Measurements from ENCODE around the gene SNN. TPM values are rescaled to one million over a fixed set of nuclear protein-coding genes. Genes with fewer than 3 reads are reported as not detected.

SNN gene
- polyA plus RNA-seq, 1 experiment, result 18.9 TPM

DNA sequence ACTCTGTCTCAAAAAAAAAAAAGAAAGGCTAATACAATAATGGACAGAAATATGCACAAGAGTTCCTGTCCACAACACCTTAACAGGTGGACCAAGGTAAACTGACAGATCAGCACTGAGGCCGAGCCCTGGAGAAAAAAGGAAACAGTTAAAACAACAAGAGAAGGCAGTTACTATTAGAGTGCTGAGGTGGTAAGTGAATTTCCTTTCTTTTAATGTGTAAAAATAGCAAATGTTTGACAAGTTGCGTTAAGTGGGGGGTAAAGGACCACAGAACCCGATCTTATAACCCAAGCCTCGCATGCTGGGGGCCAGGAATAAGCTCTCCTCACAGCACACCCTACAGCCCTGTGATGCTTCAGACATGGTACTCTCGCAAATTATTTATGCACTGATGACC, 49.6 kb downstream of the SNN start:
- Histone ChIP-seq H3K4me3 (ENCODE audit: low read depth, low read length) (no peak overlapping the region), H3K9me3 (ENCODE audit: control insufficient read depth, insufficient read depth, low read length) (no peaks in the 10 kb centered on the region), H3K27me3 (ENCODE audit: control insufficient read depth, insufficient read depth, low read length) (no peaks in the 10 kb centered on the region), H3K27ac (ENCODE audit: low read depth, low read length) (no peak overlapping the region)
- TF ChIP-seq, protein P1, sequence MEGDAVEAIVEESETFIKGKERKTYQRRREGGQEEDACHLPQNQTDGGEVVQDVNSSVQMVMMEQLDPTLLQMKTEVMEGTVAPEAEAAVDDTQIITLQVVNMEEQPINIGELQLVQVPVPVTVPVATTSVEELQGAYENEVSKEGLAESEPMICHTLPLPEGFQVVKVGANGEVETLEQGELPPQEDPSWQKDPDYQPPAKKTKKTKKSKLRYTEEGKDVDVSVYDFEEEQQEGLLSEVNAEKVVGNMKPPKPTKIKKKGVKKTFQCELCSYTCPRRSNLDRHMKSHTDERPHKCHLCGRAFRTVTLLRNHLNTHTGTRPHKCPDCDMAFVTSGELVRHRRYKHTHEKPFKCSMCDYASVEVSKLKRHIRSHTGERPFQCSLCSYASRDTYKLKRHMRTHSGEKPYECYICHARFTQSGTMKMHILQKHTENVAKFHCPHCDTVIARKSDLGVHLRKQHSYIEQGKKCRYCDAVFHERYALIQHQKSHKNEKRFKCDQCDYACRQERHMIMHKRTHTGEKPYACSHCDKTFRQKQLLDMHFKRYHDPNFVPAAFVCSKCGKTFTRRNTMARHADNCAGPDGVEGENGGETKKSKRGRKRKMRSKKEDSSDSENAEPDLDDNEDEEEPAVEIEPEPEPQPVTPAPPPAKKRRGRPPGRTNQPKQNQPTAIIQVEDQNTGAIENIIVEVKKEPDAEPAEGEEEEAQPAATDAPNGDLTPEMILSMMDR (IDR thresholded peaks at IDR 0.05; ENCODE audit: low read depth, low read length), result no peak
- ChIA-PET CTCF (interaction anchor here (0.7 to 2.3 kb wide), 4 partner anchors 80 to 350 kb away, joined by 3 to 10 read pairs (median 6); no protein-coding TSS in a partner anchor), POLR2A (interaction anchor here (0.7 kb wide), 2 partner anchors 30 to 51 kb away, joined by 3 to 4 read pairs; no protein-coding TSS in a partner anchor)
- no peak for DNase-seq (ENCODE audit: low read depth, low spot score)

DNA sequence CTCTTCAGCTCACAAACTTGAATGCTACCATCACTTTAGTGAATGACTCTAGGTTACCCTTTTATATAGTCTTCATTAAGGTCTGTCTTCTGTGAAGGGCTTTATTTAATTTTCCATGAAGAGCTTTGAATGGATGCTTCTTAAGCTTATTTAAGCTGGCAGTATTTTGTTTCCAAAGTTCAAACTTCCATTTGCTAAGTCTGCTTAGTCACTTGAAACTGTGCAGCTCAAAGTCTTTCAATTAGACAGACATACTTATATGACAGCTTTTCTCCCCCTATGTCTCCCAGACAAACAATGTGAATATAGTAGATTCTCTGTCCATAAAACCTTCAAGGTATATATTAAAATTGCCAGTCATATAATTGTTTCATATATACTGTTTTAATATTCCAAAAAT, 50.9 kb downstream of the SNN start:
- TF ChIP-seq, protein P1 (IDR thresholded peaks at IDR 0.05; ENCODE audit: low read depth, low read length), result no peak
- no peak for DNase-seq (ENCODE audit: low read depth, low spot score)
- Histone ChIP-seq H3K4me3 (ENCODE audit: low read depth, low read length) (no peak overlapping the region), H3K9me3 (ENCODE audit: control insufficient read depth, insufficient read depth, low read length) (no peaks in the 10 kb centered on the region), H3K27ac (ENCODE audit: low read depth, low read length) (no peak overlapping the region), H3K27me3 (ENCODE audit: control insufficient read depth, insufficient read depth, low read length) (no peaks in the 10 kb centered on the region)
- CTCF ChIA-PET, result interaction anchor here (0.6 to 2.3 kb wide), 3 partner anchors 41 to 347 kb away, joined by 3 to 10 read pairs (median 6); no protein-coding TSS in a partner anchor
- POLR2A ChIA-PET, result no interaction called here

DNA sequence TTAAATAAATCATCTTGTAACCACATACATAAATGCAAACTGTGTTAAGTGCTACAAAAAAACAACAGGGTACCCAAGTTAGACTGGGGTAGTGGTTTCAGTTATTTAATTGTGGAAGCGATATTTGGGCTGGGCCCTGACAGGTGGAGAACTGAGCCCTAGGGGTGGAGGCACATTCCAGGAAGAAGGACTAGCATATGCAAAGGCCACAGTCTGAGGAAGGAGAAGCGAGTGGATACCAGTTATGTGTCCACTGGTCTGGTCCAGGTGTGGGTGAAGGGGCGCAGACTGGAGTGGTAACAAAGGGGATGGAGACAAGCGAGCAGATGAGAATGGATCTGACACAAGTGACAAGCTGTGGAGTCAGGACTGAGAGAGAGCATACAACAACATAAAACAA, 51.5 kb downstream of the SNN start:
- Histone ChIP-seq H3K27ac (ENCODE audit: low read depth, low read length) (no peak overlapping the region), H3K27me3 (ENCODE audit: control insufficient read depth, insufficient read depth, low read length) (no peaks in the 10 kb centered on the region), H3K4me3 (ENCODE audit: low read depth, low read length) (no peak overlapping the region), H3K9me3 (ENCODE audit: control insufficient read depth, insufficient read depth, low read length) (no peaks in the 10 kb centered on the region)
- ChIA-PET POLR2A (interaction anchor here (1.0 kb wide), 1 partner anchor 23 kb away, joined by 5 read pairs; the partner anchor contains the start of gene TXNDC11), CTCF (no interaction called here)
- TF ChIP-seq, protein P1 (IDR thresholded peaks at IDR 0.05; ENCODE audit: low read depth, low read length), result no peak
- DNase-seq (ENCODE audit: low read depth, low spot score), result no peak

GRCh38 chr16:11721781-11722467, 53.7 kb downstream of the SNN start:
- CTCF ChIA-PET, result no interaction called here
- TF ChIP-seq, protein P1 (IDR thresholded peaks at IDR 0.05; ENCODE audit: low read depth, low read length), result no peak
- no peaks in the 10 kb centered on the region for H3K9me3 ChIP-seq (ENCODE audit: control insufficient read depth, insufficient read depth, low read length)
- DNase-seq (ENCODE audit: low read depth, low spot score), result no peak
- H3K27ac ChIP-seq (ENCODE audit: low read depth, low read length), result no peak overlapping the region
- POLR2A ChIA-PET, result no interaction called here
- H3K27me3 ChIP-seq (ENCODE audit: control insufficient read depth, insufficient read depth, low read length), result no peaks in the 10 kb centered on the region
- no peak overlapping the region for H3K4me3 ChIP-seq (ENCODE audit: low read depth, low read length)

GRCh38 chr16:11722468-11722808, 54.2 kb downstream of the SNN start:
- CTCF ChIA-PET, result interaction anchor here (1.1 kb wide), 1 partner anchor 8 kb away, joined by 3 read pairs; no protein-coding TSS in a partner anchor
- no peaks in the 10 kb centered on the region for H3K27me3 ChIP-seq (ENCODE audit: control insufficient read depth, insufficient read depth, low read length)
- TF ChIP-seq, protein P1 (IDR thresholded peaks at IDR 0.05; ENCODE audit: low read depth, low read length), result no peak
- POLR2A ChIA-PET, result interaction anchor here (0.7 kb wide), 1 partner anchor 780 kb away, joined by 3 read pairs; the partner anchor contains the start of gene DEXI
- no peak overlapping the region for H3K4me3 ChIP-seq (ENCODE audit: low read depth, low read length)
- H3K9me3 ChIP-seq (ENCODE audit: control insufficient read depth, insufficient read depth, low read length), result no peaks in the 10 kb centered on the region
- DNase-seq (ENCODE audit: low read depth, low spot score), result no peak
- H3K27ac ChIP-seq (ENCODE audit: low read depth, low read length), result no peak overlapping the region
